GM19372 (cell line): ENCODE measurements around the gene ERBB4.

ENCODE experiments used
- ATAC-seq: cut with Tn5 transposase; IDR thresholded peaks from one replicate; pipeline ENCODE4 v1.9.1; 2021; ENCODE audit warnings: mild to moderate bottlenecking, low read depth, moderate library complexity; ENCODE audit not compliant: unreplicated experiment

ERBB4 gene

GRCh38 chr2:211957799-211958198 is 580.8 kb downstream of the ERBB4 start:
- ATAC-seq, result peak; percentile 81

GRCh38 chr2:211955648-211956047 is 583.0 kb downstream of the ERBB4 start:
- ATAC-seq, result no peak

GRCh38 chr2:211948932-211949331 is 589.7 kb downstream of the ERBB4 start:
- no peak for ATAC-seq

GRCh38 chr2:211946960-211947359 is 591.6 kb downstream of the ERBB4 start:
- no peak for ATAC-seq

DNA sequence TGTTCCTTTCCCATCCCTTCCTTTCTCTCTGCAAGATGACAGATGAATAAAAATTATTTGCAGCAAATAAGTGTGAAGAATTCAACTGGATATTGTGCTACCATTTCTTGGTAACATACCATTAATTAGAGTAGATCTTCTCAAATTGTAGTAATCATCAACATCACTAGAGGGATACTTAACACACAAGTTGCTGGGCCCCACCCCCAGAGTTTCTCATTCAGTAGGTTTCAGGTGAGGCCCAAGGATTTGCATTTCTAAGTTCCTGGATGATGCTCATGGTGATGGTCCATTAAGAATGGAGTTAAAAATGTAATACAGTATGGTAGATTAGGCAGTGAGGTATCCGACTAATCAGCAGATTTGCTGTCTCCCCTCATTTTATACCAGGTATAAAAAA is 594.0 kb downstream of the ERBB4 start:
- no peak for ATAC-seq

GRCh38 chr2:211942153-211942552 is 596.4 kb downstream of the ERBB4 start:
- no peak for ATAC-seq

DNA sequence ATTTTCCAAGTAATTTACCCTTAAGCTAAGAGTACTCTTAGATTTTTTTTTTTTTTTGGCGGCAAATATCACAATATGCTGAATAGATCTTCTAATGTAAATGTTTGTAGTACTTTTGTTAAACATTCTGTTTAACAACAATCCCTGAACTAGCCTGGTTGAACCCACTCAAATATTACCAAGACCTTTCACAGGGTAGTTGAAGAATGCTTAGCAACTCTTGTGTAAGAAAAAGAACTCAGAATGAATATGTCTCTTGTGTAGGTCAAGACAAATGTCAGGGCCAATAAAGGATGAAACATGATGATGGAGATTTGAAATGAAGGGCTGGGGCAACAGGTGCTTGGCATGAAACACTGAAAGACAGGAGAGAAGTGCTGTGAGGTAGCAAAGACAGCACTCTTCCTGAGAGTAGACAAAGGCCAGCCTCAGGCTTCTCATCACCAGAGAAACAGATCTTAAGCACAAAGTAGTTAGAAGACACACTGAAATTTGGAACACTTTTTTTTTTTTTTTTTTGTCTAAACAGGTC is 597.3 kb downstream of the ERBB4 start:
- no peak for ATAC-seq

DNA sequence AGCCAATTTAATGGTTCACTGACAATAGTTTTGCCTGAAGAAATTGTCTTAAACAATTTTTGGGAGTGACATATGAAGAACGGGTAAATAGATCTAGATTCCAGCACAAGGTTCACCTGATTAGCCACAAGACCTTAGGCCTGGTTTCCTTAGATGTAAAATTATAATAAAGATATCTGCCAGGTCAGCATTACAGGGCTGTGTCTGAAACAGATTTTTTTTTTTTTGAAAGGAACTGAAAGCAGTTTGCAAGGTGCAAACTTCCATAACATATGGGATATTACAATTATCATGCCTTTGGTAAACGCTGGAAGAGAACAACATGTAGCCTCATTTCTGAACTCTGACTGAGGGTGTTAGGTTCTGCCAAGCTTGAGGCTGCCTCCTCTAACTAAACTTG is 599.4 kb downstream of the ERBB4 start:
- no peak for ATAC-seq

GRCh38 chr2:211934811-211935210 is 603.8 kb downstream of the ERBB4 start:
- no peak for ATAC-seq

DNA sequence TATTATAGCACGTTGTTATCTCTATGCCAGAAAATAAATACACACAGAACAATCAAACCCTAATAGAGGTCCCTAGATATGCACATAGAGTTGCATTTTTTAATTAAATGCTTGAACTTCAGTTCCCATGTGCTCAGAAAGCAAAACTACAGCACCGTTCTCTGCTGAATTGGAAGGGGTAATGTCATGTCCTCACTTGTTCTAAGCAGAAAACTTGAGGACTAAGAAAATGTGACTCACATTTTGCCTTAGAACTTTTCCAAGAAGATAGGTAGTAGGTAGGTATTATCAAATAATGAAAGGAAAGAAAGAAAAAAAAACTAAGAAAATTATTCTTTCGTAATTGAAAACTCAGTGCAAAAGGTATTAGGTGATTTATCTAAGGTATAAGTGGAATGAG is 607.3 kb downstream of the ERBB4 start:
- ATAC-seq, result no peak

GRCh38 chr2:211930331-211930730 is 608.3 kb downstream of the ERBB4 start:
- ATAC-seq, result peak; percentile 75

GRCh38 chr2:211928201-211928600 is 610.4 kb downstream of the ERBB4 start:
- no peak for ATAC-seq

GRCh38 chr2:211923019-211923418 is 615.6 kb downstream of the ERBB4 start:
- ATAC-seq, result no peak

DNA sequence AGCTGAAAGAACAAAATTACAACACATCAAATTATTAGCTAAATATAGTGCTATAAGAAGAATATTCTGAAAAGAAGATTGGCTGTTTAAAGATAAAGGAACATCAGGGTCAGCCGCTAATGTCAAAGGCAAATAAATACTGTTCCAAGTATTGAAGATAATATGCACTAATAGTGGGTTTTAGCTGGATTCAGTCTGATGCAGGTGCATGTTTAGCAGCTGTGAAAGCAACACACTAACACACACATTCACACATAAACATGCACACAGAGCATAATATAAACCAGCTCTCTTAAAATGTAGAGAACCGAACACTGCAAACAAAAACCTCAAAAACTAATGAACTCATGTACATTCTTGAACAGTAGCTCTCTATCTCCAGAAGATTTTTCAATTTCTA is 634.6 kb downstream of the ERBB4 start:
- ATAC-seq, result no peak

DNA sequence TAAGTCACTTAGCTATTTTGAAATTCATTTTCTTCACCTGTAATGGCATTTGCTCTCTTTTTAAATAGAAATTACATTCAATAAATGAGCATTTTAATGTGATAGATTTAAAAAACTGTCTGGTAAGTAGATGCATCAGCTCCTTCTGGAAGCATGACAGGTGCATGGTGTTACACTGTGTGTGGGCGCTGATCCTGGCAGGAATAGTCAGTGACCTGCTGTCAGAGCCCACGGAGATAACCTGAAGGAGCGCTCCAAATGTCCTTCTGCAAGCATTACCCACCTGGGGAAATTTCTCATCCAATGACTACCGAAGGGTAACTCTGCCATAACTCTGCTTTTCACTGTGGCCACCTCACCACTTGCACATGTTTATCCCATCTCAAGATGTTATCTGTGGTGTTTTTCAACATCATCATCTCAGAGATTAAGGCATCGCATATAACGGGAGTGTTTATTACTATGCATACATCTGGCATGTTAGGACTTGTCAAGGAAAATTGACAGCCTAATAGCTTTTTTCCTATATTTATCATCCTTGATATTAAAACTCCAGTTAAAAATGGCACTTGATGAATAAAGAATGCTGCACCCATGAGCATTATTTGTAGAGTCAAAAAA is 637.3 kb downstream of the ERBB4 start:
- no peak for ATAC-seq

DNA sequence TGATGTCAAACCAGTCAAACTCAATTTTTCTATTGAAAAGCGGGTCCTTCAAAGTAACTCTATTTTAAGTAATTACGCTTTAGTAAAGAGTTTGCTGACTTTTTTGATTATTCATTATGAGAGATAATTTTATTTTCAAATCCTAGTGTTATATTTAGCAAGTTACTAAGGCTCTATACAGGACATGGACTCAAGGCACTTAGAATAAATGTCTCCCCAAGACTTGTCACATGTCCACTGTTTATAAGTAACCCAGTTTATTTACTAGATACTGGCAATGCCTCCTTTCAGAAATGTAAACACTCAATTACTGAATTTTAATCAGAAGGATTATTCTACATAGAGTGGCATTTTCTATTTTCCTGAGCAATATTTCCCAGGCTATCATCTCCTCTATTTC is 638.1 kb downstream of the ERBB4 start:
- ATAC-seq, result no peak

DNA sequence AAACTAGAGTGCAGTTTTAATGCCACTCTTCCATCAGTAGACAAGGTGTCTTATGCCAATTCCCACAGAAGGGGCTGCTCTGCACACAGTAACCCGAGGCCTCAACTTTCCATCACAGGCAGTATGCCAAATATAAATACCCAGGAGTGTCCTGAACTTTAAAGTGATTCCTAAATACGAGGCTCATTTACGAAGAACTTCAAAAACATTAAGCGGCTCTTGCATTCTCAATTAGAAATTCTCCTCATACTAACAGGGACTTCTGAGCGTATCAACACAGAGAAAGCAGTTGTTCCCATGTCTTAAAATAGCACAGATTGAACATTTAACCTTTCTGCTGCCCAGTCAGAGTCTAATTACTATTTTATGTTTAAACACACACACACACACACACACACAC is 638.6 kb downstream of the ERBB4 start:
- ATAC-seq, result no peak

DNA sequence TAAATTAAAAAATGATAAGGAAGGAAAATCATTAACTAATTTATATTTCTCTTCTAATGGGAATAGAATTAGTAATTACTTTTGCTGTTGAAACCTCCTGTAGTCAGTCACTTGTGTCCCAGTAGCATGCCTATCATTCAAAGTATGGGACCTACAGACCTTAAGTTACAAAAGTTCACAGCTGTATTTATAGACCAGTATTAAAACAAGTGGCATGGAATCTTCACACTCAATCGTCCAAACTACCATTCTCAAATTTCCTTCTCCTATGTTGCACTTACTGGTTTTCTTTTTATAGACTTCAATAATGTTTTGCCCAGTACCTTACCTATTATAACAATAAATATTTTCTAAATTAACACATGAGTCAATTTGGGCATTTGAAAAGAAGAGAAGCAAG is 639.9 kb downstream of the ERBB4 start:
- no peak for ATAC-seq

- no peak for ATAC-seq
Measured at GRCh38 chr2:211881449-211881848, 657.2 kb downstream of the ERBB4 start.

- ATAC-seq, result no peak
Measured at GRCh38 chr2:211879323-211879722, 659.3 kb downstream of the ERBB4 start.

DNA sequence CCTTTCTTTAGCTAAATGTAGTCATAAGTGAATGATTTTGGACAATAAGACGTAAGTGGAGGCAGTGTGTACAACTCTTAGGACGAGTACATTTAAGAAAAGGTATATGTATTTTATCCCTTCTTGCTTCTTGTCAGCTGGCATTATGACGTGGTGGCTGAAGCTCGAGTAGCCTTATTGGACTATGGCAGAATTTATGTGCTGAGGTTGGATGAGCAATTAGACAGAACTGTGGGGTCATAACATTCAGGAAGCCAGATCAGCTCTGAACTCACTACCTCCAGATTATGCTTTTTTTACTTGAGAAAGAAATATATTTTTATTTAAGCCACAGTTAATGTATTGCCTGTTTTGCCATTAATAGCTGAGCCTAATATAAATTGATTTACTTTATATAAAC is 661.5 kb downstream of the ERBB4 start:
- no peak for ATAC-seq

GRCh38 chr2:211875488-211875887 is 663.1 kb downstream of the ERBB4 start:
- no peak for ATAC-seq
